Right ventricle myocardium inferior (tissue), 1 donor: ENCODE results near the gene GABBR2. TPM values are rescaled to one million over a fixed set of nuclear protein-coding genes. Genes with fewer than 3 reads are reported as not detected.

ENCODE experiments used
- ATAC-seq: fragments of 200-7000 bp; cut with Tn5 transposase; one replicate; pipeline ENCODE4 v1.9.1; 2020; ENCODE audit warnings: mild to moderate bottlenecking, moderate library complexity
- DNase-seq: peaks from one replicate; pipeline ENCODE4 v3.0.0; 2021; ENCODE audit errors: missing footprints
- intact Hi-C: fragments of 100-400 bp; cut with DNase I; formaldehyde crosslinking; loops from one replicate; pipeline ENCODE4 v1.11.0; 2022
- total RNA-seq: library from RNA; stranded (reverse); fragmentation: NEBNext Ultra II Directional; extraction: Animal tissue kit (Norgen Biotek cat#: 25700); gene quantifications from one replicate; pipeline ENCODE4 v1.2.1, GENCODE V29; 2021
- donor health status: DM: no; HTN: yes; CAD: no; lungs with severe emphysema.

GABBR2 gene
- total RNA-seq, 1 donor from 2014 or later: 0.38 TPM

- DNase-seq (no peak), ATAC-seq (no peak)
- intact Hi-C loops: no loop called here
Observed at GRCh38 chr9:98334796-98335195, 373.9 kb downstream of the GABBR2 start.

DNA sequence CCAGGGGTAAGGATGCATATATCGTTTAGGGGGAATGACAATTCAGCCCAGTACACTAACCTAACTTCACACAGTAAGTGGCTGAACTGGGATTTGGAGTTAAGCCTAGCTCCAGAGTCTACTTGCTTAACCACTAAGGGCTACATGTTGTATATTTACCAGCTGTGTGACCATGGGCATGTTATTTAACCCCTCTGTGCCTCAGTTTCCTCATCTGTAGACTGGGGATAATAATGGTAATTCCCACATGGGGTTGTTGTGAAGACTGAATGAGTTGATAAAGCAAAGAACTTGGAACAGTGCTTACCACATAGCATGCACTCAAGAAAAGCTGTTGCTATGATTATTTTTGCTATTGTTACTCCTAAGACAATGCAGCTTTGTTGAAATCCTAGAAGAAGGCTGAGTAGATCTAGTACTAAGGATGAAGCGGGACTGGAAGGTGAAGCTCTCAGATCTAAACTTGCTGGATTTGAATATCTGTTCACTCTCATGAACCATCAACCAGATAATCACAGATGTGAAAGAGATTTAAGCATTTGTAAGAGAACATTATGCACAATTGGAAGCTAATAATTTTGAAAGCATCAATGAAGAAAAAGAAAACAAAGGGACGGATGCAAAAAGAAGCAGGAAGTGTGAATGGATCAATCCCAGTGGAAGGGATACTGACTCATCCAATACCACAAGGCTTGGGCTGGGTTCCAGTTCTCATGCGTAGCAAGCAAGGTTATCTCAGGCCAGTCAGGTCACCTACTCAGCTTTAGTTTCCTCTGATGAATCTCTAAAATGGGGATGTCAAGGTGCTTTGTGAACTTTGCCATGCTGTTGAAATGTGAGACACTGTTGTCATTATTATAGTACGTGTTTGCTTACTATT is 374.8 kb downstream of the GABBR2 start:
- intact Hi-C loops: no loop called here
- no peak for ATAC-seq

DNA sequence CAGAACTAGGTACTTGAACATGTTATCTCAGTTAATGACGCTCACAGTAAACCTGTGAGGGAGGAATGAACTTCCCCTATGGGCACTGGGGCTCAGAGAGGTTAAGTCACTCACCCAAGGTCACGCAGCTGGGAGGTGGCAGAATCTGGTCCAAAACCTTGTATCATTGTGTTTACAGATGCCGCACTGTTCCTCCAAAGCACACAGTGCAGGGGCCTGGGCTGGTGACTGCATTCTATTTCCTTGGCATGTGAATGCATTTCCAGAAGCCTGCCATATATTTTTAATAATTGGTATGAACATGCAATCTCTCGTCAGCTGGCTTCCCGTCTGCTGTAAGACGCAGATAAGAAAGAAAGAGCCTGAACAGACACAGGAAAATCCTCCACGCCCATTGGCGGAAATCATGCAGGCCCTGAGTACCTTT is 376.3 kb downstream of the GABBR2 start:
- ATAC-seq (no peak), DNase-seq (no peak)
- intact Hi-C loops: no loop called here

More for the DNA sequence above, 374.8 kb downstream of the GABBR2 start:
- DNase-seq: no peak

- intact Hi-C loops: no loop called here
- ATAC-seq: no peak
- DNase-seq: no peak
Observed at GRCh38 chr9:98331536-98332259, 377.0 kb downstream of the GABBR2 start.

DNA sequence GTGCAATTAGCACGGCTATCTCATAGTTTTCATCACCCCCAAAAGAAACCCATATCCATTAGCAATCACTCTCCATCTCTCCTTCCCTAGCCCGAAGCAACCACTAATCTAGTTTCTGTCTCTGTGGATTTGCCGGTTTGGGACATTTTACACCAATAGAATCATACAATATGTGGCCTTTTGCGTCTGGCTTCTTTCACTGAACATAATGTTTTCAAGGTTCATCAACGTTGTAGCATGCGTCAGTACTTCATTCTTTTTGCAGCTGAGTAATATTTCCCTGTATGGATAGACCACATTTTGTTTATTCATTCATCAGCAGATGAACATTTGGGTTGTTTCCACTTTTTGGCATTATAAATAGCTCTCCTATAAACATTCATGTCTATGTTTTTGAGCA is 377.9 kb downstream of the GABBR2 start:
- ATAC-seq: no peak
- DNase-seq: no peak
- intact Hi-C loops: no loop called here

GRCh38 chr9:98329904-98330303 is 378.8 kb downstream of the GABBR2 start:
- intact Hi-C loops: no loop called here
- no peak for ATAC-seq
- no peak for DNase-seq

- ATAC-seq: no peak
- intact Hi-C loops: no loop called here
- DNase-seq: no peak
Observed at GRCh38 chr9:98329281-98329680, 379.5 kb downstream of the GABBR2 start.

GRCh38 chr9:98328770-98329169 is 380.0 kb downstream of the GABBR2 start:
- intact Hi-C loops: no loop called here
- no peak for ATAC-seq
- DNase-seq: no peak

- DNase-seq (no peak), ATAC-seq (no peak)
- intact Hi-C loops: no loop called here
Observed at GRCh38 chr9:98328141-98328540, 380.6 kb downstream of the GABBR2 start.

- ATAC-seq: no peak
Observed at GRCh38 chr9:98327249-98327561, 381.5 kb downstream of the GABBR2 start.

DNA sequence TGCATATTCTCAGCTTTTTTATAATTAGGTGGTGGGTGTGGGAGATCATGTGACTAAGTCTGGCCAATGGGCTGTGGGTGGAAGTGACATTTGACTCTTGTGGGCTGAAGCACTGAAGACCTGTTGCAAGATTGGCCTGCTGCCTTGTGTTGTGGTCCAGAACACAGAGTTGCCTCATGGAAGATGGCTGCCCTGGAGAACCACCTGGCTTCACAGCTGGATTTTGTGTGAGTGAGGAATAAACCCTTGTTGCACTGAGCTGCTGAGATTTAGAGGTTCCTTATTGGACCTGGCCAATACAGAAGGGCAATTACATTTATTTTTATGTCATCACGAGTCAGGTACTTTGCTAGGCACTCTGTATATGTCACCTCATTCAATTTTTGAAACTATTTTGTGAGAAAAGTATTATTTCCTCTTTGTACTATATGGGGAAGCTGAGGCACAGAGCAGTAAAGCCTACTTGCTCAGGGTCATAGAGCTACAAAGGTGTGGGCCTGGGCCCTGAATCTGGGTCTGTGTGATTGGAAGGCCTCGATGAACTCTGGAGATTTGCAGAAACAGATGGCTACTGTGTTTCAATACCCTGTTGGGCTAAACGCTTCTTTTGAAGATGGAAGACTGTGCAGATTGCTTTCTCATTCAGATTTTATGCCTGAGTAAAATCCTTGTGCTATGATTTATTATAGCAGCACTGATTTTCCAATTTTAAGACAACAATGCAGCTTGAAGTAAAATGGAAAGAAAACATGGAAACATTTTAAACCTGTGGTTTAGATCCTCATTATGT is 382.1 kb downstream of the GABBR2 start:
- DNase-seq (no peak), ATAC-seq (no peak)
- intact Hi-C loops: no loop called here

More at GRCh38 chr9:98327249-98327561, 381.5 kb downstream of the GABBR2 start:
- intact Hi-C loops: no loop called here
- DNase-seq: no peak

DNA sequence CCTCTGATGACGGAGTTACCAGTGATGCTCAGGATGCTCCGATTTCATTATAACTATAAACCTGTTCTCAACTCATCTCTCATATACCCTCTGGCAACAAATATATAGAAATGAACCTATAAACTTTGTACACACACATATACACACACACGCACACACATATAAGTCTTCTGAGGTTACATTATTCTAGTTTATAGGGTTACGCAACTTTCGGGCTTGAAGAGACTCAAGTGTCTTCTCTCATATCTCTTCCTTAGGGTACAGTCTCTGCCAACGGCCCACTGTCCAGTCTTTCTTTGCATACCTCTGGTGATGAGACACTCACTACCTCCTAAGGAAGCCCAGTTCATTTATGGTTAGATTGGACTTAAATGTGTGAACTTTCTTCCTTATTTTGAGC is 383.9 kb downstream of the GABBR2 start:
- intact Hi-C loops: no loop called here
- DNase-seq (no peak), ATAC-seq (no peak)

GRCh38 chr9:98323831-98324135 is 385.0 kb downstream of the GABBR2 start:
- DNase-seq (no peak), ATAC-seq (no peak)
- intact Hi-C loops: no loop called here

GRCh38 chr9:98323051-98323830 is 385.5 kb downstream of the GABBR2 start:
- DNase-seq: no peak
- intact Hi-C loops: no loop called here
- no peak for ATAC-seq

DNA sequence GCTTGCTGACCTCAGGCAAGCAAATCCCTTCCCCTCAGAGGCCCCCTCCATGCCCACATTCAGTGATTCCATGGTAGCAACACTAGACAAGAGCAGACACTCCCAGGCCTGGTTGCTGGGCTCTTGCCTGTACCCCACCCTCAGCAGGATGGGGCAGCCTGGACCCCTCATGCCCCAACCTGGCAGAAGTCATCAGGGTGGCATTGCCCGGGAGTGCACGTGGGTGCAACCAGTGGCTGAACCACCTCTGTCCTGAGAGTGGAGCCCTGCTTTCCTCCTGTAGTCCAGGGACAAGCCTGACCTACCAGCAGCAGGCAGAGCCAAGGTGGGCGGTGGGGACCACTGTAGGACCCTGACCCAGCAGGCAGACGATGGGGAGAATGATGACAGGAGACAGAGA is 387.5 kb downstream of the GABBR2 start:
- ATAC-seq (no peak), DNase-seq (no peak)
- intact Hi-C loops: no loop called here

DNA sequence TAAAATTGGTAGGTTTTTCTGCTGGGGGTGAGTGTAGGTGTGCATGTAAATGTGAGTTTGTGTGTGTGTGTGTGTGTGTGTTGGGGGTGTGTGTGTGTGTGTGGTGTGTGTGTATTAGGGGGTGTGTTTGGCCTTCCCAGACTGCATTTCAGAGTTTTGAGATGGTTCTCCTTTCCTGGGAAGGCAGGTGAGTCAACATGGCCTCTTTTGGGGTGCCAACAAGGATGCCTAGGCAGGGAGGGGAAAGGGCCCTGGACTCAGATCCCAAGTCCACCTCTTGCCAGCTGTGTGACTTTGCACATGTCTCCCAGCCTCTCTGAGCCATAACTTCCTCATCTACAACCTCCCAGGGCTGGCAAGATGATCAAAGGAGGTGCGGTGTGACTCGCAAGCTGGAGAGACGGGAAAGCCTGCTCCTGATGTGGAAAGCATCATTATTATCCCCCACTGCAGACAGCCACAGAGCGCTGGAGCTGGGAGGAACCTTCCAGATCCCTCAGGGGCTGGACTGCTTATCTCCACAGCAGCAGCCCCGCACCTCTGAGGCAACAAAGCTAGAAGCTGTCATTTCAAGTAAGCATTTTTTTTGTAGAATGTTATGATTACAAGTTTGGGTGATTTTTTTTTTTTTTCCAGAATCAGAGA is 389.8 kb downstream of the GABBR2 start:
- ATAC-seq: no peak
- no peak for DNase-seq
- intact Hi-C loops: loop anchor here (5.0 kb wide), 2 partner anchors 388 to 473 kb away; partner anchors contain the start of gene GABBR2

- ATAC-seq (no peak), DNase-seq (no peak)
- intact Hi-C loops: loop anchor here (5.0 kb wide), 2 partner anchors 389 to 474 kb away; partner anchors contain the start of gene GABBR2
Observed at GRCh38 chr9:98318041-98318790, 390.5 kb downstream of the GABBR2 start.
